ENCODE results near the gene TSPAN9. TPM values are rescaled to one million over a fixed set of nuclear protein-coding genes. Genes with fewer than 3 reads are reported as not detected.

Gene TSPAN9
- total RNA-seq, 1 donor from 2014 or later, result 109 TPM

GRCh38 chr12:3091038-3091319 lies 13.8 kb downstream of the TSPAN9 start:
- Histone ChIP-seq H3K4me3 (no peak overlapping the region), H3K36me3 (no peaks in the 10 kb centered on the region), H3K27ac (no peak overlapping the region), H3K9me3 (no peaks in the 10 kb centered on the region), H3K27me3 (no peaks in the 10 kb centered on the region), H3K4me1 (peaks cover 0 to 7% of the 10 kb centered on the region in 2 donors)
- intact Hi-C loops (cut with DNase I), result no loop called here
- no peak for TF ChIP-seq CTCF (IDR thresholded peaks at IDR 0.05)
- DNase-seq (ENCODE audit: low spot score in 2 of 2), result no peak

- DNase-seq (ENCODE audit: low spot score in 2 of 2), result no peak
- no peaks in the 10 kb centered on the region for H3K27me3 ChIP-seq
- no peaks in the 10 kb centered on the region for H3K36me3 ChIP-seq
- no peaks in the 10 kb centered on the region for H3K9me3 ChIP-seq
- no peak overlapping the region for H3K4me3 ChIP-seq
- H3K27ac ChIP-seq, result peak overlapping the region; percentile 22 to 48
- H3K4me1 ChIP-seq, result peaks cover 0 to 7% of the 10 kb centered on the region in 2 donors
- intact Hi-C loops (cut with DNase I), result no loop called here
- no peak for TF ChIP-seq CTCF (IDR thresholded peaks at IDR 0.05)
Measured at GRCh38 chr12:3091382-3092241, 14.4 kb downstream of the TSPAN9 start.

- H3K27me3 ChIP-seq, result no peaks in the 10 kb centered on the region
- no peaks in the 10 kb centered on the region for H3K9me3 ChIP-seq
- intact Hi-C loops (cut with DNase I), result no loop called here
- H3K27ac ChIP-seq, result peak overlapping the region in 1 of 2 donors; percentile 22
- TF ChIP-seq CTCF (IDR thresholded peaks at IDR 0.05), result no peak
- no peak for DNase-seq (ENCODE audit: low spot score in 2 of 2)
- no peaks in the 10 kb centered on the region for H3K36me3 ChIP-seq
- no peak overlapping the region for H3K4me3 ChIP-seq
- H3K4me1 ChIP-seq, result peaks cover 0 to 13% of the 10 kb centered on the region in 2 donors
Measured at GRCh38 chr12:3092764-3093163, 15.6 kb downstream of the TSPAN9 start.

GRCh38 chr12:3097186-3097804 lies 20.1 kb downstream of the TSPAN9 start:
- Histone ChIP-seq H3K4me1 (peaks cover 0 to 25% of the 10 kb centered on the region in 2 donors), H3K9me3 (no peaks in the 10 kb centered on the region), H3K27me3 (no peaks in the 10 kb centered on the region), H3K36me3 (no peaks in the 10 kb centered on the region), H3K27ac (peak overlapping the region; percentile 85 to 93), H3K4me3 (peak overlapping the region; percentile 35 to 56)
- intact Hi-C loops (cut with DNase I), result loop anchor here (1.0 to 2.0 kb wide), 2 partner anchors 20 to 26 kb away; partner anchors contain the start of gene TSPAN9
- no peak for TF ChIP-seq CTCF (IDR thresholded peaks at IDR 0.05)
- DNase-seq (ENCODE audit: low spot score in 2 of 2), result peak; percentile 39 to 92

GRCh38 chr12:3097836-3098235 lies 20.7 kb downstream of the TSPAN9 start:
- Histone ChIP-seq H3K36me3 (no peaks in the 10 kb centered on the region), H3K9me3 (no peaks in the 10 kb centered on the region), H3K27ac (peak overlapping the region; percentile 85 to 93), H3K27me3 (no peaks in the 10 kb centered on the region), H3K4me3 (peak overlapping the region; percentile 35 to 56), H3K4me1 (peaks cover 0 to 22% of the 10 kb centered on the region in 2 donors)
- TF ChIP-seq CTCF (IDR thresholded peaks at IDR 0.05), result no peak
- intact Hi-C loops (cut with DNase I), result loop anchor here (1.0 to 2.0 kb wide), 2 partner anchors 21 to 25 kb away; partner anchors contain the start of gene TSPAN9
- DNase-seq (ENCODE audit: low spot score in 2 of 2), result no peak

Data from ascending aorta (tissue), 2 donors.